ENCODE results near the gene OSTF1.

OSTF1 gene

GRCh38 chr9:75111019-75111622 is 22.8 kb downstream of the OSTF1 start:
- Histone ChIP-seq H3K36me3 (replicated peaks) (no peaks in the 10 kb centered on the region), H3K27me3 (replicated peaks) (no peaks in the 10 kb centered on the region), H3K27ac (no peak overlapping the region), H3K4me3 (ENCODE audit: low read depth, low read length) (no peak overlapping the region)
- no peak for DNase-seq
- TF ChIP-seq CTCF (IDR thresholded peaks at IDR 0.05; ENCODE audit: low read depth, low read length, missing control alignments): no peak
- in situ Hi-C loops (cut with HindIII; ENCODE audit: low pct_ligation_motif_present, low sequenced_read_pairs): no loop called here

- Histone ChIP-seq H3K4me3 (ENCODE audit: low read depth, low read length) (no peak overlapping the region), H3K27ac (no peak overlapping the region), H3K36me3 (replicated peaks) (no peaks in the 10 kb centered on the region), H3K27me3 (replicated peaks) (no peaks in the 10 kb centered on the region)
- TF ChIP-seq CTCF (IDR thresholded peaks at IDR 0.05; ENCODE audit: low read depth, low read length, missing control alignments): no peak
- no peak for DNase-seq
- in situ Hi-C loops (cut with HindIII; ENCODE audit: low pct_ligation_motif_present, low sequenced_read_pairs): no loop called here
Observed at GRCh38 chr9:75112789-75113188, 24.5 kb downstream of the OSTF1 start.

- Histone ChIP-seq H3K36me3 (replicated peaks) (peaks cover 3% of the 10 kb centered on the region), H3K4me3 (ENCODE audit: low read depth, low read length) (no peak overlapping the region), H3K27me3 (replicated peaks) (no peaks in the 10 kb centered on the region), H3K27ac (no peak overlapping the region)
- DNase-seq: no peak
- in situ Hi-C loops (cut with HindIII; ENCODE audit: low pct_ligation_motif_present, low sequenced_read_pairs): no loop called here
- no peak for TF ChIP-seq CTCF (IDR thresholded peaks at IDR 0.05; ENCODE audit: low read depth, low read length, missing control alignments)
Observed at GRCh38 chr9:75116306-75116705, 28.0 kb downstream of the OSTF1 start.

GRCh38 chr9:75117564-75117963 is 29.2 kb downstream of the OSTF1 start:
- no peak for TF ChIP-seq CTCF (IDR thresholded peaks at IDR 0.05; ENCODE audit: low read depth, low read length, missing control alignments)

GRCh38 chr9:75120686-75121085 is 32.4 kb downstream of the OSTF1 start:
- peaks cover 3% of the 10 kb centered on the region for H3K36me3 ChIP-seq (replicated peaks)
- TF ChIP-seq CTCF (IDR thresholded peaks at IDR 0.05; ENCODE audit: low read depth, low read length, missing control alignments): no peak
- in situ Hi-C loops (cut with HindIII; ENCODE audit: low pct_ligation_motif_present, low sequenced_read_pairs): no loop called here

More at GRCh38 chr9:75117564-75117963, 29.2 kb downstream of the OSTF1 start:
- H3K27me3 ChIP-seq (replicated peaks): no peaks in the 10 kb centered on the region
- peaks cover 3% of the 10 kb centered on the region for H3K36me3 ChIP-seq (replicated peaks)
- no peak overlapping the region for H3K4me3 ChIP-seq (ENCODE audit: low read depth, low read length)
- in situ Hi-C loops (cut with HindIII; ENCODE audit: low pct_ligation_motif_present, low sequenced_read_pairs): no loop called here
- H3K27ac ChIP-seq: no peak overlapping the region
- no peak for DNase-seq

More at GRCh38 chr9:75120686-75121085, 32.4 kb downstream of the OSTF1 start:
- Histone ChIP-seq H3K27ac (no peak overlapping the region), H3K27me3 (replicated peaks) (no peaks in the 10 kb centered on the region), H3K4me3 (ENCODE audit: low read depth, low read length) (no peak overlapping the region)
- DNase-seq: no peak

Data from brain microvascular endothelial cell (primary cell).